ENCODE results near the gene MAP4K2. TPM values are rescaled to one million over a fixed set of nuclear protein-coding genes. Genes with fewer than 3 reads are reported as not detected.
A peak's percentile ranks its signal among the peaks of the same experiment; 100 is the strongest.

MAP4K2 gene
- total and polyA plus RNA-seq, 9 of the 15 experiments (the other 6 are each of a cell fraction or from before 2014, with no cell fraction given): 0.13 to 14.5 (median 7.3) TPM

GRCh38 chr11:64778223-64778472 is 24.9 kb downstream of the MAP4K2 start (continued):
- TF ChIP-seq, protein P1, sequence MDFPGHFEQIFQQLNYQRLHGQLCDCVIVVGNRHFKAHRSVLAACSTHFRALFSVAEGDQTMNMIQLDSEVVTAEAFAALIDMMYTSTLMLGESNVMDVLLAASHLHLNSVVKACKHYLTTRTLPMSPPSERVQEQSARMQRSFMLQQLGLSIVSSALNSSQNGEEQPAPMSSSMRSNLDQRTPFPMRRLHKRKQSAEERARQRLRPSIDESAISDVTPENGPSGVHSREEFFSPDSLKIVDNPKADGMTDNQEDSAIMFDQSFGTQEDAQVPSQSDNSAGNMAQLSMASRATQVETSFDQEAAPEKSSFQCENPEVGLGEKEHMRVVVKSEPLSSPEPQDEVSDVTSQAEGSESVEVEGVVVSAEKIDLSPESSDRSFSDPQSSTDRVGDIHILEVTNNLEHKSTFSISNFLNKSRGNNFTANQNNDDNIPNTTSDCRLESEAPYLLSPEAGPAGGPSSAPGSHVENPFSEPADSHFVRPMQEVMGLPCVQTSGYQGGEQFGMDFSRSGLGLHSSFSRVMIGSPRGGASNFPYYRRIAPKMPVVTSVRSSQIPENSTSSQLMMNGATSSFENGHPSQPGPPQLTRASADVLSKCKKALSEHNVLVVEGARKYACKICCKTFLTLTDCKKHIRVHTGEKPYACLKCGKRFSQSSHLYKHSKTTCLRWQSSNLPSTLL (IDR thresholded peaks at IDR 0.05): no peak
- TF ChIP-seq SMAD1 (IDR thresholded peaks at IDR 0.05; ENCODE audit: low read depth, low read length, partially characterized antibody) (no peak), NCOA1 (IDR thresholded peaks at IDR 0.05; ENCODE audit: low read depth) (no peak), CBX5 (IDR thresholded peaks at IDR 0.05; ENCODE audit: borderline replicate concordance, low read depth) (no peak), HMBOX1 (IDR thresholded peaks at IDR 0.05) (no peak), ATF2 (CRISPR knock-in tag; IDR thresholded peaks at IDR 0.05) (no peak), SIN3A (IDR thresholded peaks at IDR 0.05; ENCODE audit: borderline replicate concordance in 2 of 2, control insufficient read depth in 1 of 2, low read depth in 2 of 2, low read length in 2 of 2) (peak in 1 of 2 experiments; percentile 65; a peak in 2 of 4 replicates), TFAM (CRISPR knock-in tag; conservative IDR thresholded peaks at IDR 0.05) (no peak), CBX2 (IDR thresholded peaks at IDR 0.05; ENCODE audit: insufficient read depth, low read length, poor library complexity, severe bottlenecking) (no peak), RFX5 (IDR thresholded peaks at IDR 0.05; ENCODE audit: low read depth, low read length) (no peak), MAFK (IDR thresholded peaks at IDR 0.05; ENCODE audit: low read length) (no peak), ARHGAP35 (IDR thresholded peaks at IDR 0.05; ENCODE audit: partially characterized antibody) (no peak), HSF4 (CRISPR knock-in tag; IDR thresholded peaks at IDR 0.05; ENCODE audit: borderline replicate concordance) (no peak), GABPB1 (CRISPR knock-in tag; IDR thresholded peaks at IDR 0.05) (no peak), HIVEP1 (CRISPR knock-in tag; IDR thresholded peaks at IDR 0.05) (no peak), SP1 (CRISPR knock-in tag; IDR thresholded peaks at IDR 0.05) (no peak), TAF9B (IDR thresholded peaks at IDR 0.05; ENCODE audit: partially characterized antibody) (peak; percentile 23), GATA2 (CRISPR knock-in tag; IDR thresholded peaks at IDR 0.05) (no peak)
- TF ChIP-seq, protein P2, sequence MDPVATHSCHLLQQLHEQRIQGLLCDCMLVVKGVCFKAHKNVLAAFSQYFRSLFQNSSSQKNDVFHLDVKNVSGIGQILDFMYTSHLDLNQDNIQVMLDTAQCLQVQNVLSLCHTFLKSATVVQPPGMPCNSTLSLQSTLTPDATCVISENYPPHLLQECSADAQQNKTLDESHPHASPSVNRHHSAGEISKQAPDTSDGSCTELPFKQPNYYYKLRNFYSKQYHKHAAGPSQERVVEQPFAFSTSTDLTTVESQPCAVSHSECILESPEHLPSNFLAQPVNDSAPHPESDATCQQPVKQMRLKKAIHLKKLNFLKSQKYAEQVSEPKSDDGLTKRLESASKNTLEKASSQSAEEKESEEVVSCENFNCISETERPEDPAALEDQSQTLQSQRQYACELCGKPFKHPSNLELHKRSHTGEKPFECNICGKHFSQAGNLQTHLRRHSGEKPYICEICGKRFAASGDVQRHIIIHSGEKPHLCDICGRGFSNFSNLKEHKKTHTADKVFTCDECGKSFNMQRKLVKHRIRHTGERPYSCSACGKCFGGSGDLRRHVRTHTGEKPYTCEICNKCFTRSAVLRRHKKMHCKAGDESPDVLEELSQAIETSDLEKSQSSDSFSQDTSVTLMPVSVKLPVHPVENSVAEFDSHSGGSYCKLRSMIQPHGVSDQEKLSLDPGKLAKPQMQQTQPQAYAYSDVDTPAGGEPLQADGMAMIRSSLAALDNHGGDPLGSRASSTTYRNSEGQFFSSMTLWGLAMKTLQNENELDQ (CRISPR knock-in tag; IDR thresholded peaks at IDR 0.05; ENCODE audit: borderline replicate concordance): no peak
- TF ChIP-seq, protein P3, sequence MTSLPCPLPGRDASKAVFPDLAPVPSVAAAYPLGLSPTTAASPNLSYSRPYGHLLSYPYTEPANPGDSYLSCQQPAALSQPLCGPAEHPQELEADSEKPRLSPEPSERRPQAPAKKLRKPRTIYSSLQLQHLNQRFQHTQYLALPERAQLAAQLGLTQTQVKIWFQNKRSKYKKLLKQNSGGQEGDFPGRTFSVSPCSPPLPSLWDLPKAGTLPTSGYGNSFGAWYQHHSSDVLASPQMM (CRISPR knock-in tag; IDR thresholded peaks at IDR 0.05): no peak

Measured in K562 (cell line).